Endothelial cell (in vitro differentiated cells): ENCODE measurements around the gene CCDC27. TPM values are rescaled to one million over a fixed set of nuclear protein-coding genes. Genes with fewer than 3 reads are reported as not detected.

Source experiments
- DNase-seq: peaks from one replicate; pipeline ENCODE4 v3.0.0; 2021; ENCODE audit warnings: low spot score
- H3K27ac Mint-ChIP-seq: one replicate; pipeline ENCODE4 v1.8.0; 2021; ENCODE audit warnings: mixed read lengths, inconsistent platforms; ENCODE audit not compliant: unreplicated experiment
- H3K27me3 Mint-ChIP-seq: one replicate; pipeline ENCODE4 v1.8.0; 2021; ENCODE audit warnings: mild to moderate bottlenecking, moderate library complexity, mixed read lengths, inconsistent platforms; ENCODE audit not compliant: unreplicated experiment
- H3K36me3 Mint-ChIP-seq: one replicate; pipeline ENCODE4 v1.8.0; 2021; ENCODE audit warnings: mild to moderate bottlenecking, low read depth, mixed read lengths, inconsistent platforms; ENCODE audit not compliant: unreplicated experiment
- H3K4me1 Mint-ChIP-seq: one replicate; pipeline ENCODE4 v1.8.0; 2021; ENCODE audit warnings: mild to moderate bottlenecking, mixed read lengths, inconsistent platforms; ENCODE audit not compliant: unreplicated experiment
- H3K4me3 Mint-ChIP-seq: one replicate; pipeline ENCODE4 v1.8.0; 2021; ENCODE audit warnings: mild to moderate bottlenecking, mixed read lengths, inconsistent platforms; ENCODE audit not compliant: unreplicated experiment
- H3K9me3 Mint-ChIP-seq: one replicate; pipeline ENCODE4 v1.8.0; 2021; ENCODE audit warnings: mixed read lengths, inconsistent platforms; ENCODE audit not compliant: unreplicated experiment
- total RNA-seq: library from RNA; stranded (reverse); fragmentation: NEBNext Ultra II Directional; extraction: Animal tissue kit (Norgen Biotek cat#: 25700); gene quantifications from one replicate; pipeline ENCODE4 v1.2.1, GENCODE V29; 2021; ENCODE audit not compliant: unreplicated experiment
- TF ChIP-seq, protein P1 (sequence below): fragments of 200-600 bp; sonication (generic); IDR thresholded peaks from one replicate; pipeline ENCODE4 v1.5.0; 2021; ENCODE audit warnings: antibody characterized with exemption; ENCODE audit not compliant: unreplicated experiment

CCDC27 gene
- total RNA-seq, 1 donor from 2014 or later, result not detected

DNA sequence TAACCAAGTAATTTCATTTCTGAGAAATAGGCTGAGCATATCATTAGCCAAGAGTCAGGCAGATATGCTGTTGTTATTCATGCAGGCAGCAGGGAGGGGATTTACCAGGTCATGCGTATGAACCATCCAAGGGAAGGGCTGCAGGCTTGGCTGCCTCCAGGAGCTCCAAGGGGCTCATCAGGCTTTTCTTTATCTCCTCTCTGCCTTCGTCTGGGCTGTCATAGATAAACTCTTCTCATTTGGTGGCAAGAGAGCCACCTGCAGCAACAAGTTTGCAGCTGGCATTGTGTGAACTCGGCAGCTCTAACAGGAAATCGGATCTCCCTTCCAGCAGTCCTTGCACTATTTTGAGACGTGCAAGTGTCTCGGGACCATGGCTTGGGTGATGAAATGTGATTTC lies 7.5 kb downstream of the CCDC27 start:
- no peak overlapping the region for H3K27ac Mint-ChIP-seq
- H3K27me3 Mint-ChIP-seq, result peaks cover 12% of the 10 kb centered on the region
- H3K9me3 Mint-ChIP-seq, result no peaks in the 10 kb centered on the region
- H3K4me3 Mint-ChIP-seq, result no peak overlapping the region
- no peak for DNase-seq
- no peaks in the 10 kb centered on the region for H3K4me1 Mint-ChIP-seq
- TF ChIP-seq, protein P1, sequence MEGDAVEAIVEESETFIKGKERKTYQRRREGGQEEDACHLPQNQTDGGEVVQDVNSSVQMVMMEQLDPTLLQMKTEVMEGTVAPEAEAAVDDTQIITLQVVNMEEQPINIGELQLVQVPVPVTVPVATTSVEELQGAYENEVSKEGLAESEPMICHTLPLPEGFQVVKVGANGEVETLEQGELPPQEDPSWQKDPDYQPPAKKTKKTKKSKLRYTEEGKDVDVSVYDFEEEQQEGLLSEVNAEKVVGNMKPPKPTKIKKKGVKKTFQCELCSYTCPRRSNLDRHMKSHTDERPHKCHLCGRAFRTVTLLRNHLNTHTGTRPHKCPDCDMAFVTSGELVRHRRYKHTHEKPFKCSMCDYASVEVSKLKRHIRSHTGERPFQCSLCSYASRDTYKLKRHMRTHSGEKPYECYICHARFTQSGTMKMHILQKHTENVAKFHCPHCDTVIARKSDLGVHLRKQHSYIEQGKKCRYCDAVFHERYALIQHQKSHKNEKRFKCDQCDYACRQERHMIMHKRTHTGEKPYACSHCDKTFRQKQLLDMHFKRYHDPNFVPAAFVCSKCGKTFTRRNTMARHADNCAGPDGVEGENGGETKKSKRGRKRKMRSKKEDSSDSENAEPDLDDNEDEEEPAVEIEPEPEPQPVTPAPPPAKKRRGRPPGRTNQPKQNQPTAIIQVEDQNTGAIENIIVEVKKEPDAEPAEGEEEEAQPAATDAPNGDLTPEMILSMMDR, result no peak
- H3K36me3 Mint-ChIP-seq, result no peaks in the 10 kb centered on the region

DNA sequence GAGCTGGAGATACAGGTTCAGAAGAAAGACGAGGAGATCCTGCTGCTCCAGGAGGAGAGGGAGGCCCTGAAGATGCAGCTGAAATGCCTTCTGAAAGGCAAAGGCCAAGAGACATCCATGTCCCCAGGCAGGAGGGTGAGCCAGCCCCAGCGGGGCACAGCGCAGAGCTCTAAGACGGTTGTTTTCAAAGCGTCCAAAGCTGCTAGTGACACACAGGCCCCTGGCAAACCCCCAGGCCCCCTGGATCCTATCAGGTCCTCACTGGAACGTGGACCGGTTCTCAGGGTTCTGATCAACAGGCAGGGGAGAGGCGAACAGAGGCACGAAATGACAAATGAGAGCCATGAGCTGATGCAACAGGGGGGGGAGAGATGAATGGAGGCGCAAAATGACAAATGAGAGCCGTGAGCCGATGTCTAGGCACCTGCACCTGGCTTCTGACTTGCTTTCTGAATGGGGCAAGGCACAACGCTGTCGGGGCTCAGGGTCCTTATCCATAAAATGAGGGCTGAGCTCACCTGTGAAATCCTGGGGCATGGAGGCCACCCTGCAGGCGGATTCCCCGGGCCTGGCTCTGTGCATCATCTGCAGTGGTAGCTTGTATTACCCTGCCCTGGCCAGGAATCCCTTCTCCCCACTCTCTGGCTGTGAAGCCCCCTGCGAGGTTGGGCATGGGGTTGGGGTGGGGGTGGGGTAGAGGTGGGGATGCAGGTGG lies 9.2 kb downstream of the CCDC27 start:
- TF ChIP-seq, protein P1, result no peak
- no peaks in the 10 kb centered on the region for H3K9me3 Mint-ChIP-seq
- no peak overlapping the region for H3K4me3 Mint-ChIP-seq
- peaks cover 12% of the 10 kb centered on the region for H3K27me3 Mint-ChIP-seq
- no peak for DNase-seq
- H3K4me1 Mint-ChIP-seq, result no peaks in the 10 kb centered on the region
- no peaks in the 10 kb centered on the region for H3K36me3 Mint-ChIP-seq
- no peak overlapping the region for H3K27ac Mint-ChIP-seq

GRCh38 chr1:3762151-3762872 lies 10.1 kb downstream of the CCDC27 start:
- H3K4me1 Mint-ChIP-seq, result no peaks in the 10 kb centered on the region
- peaks cover 12% of the 10 kb centered on the region for H3K27me3 Mint-ChIP-seq
- no peaks in the 10 kb centered on the region for H3K36me3 Mint-ChIP-seq
- H3K4me3 Mint-ChIP-seq, result no peak overlapping the region
- TF ChIP-seq, protein P1, result no peak
- DNase-seq, result no peak
- no peaks in the 10 kb centered on the region for H3K9me3 Mint-ChIP-seq
- no peak overlapping the region for H3K27ac Mint-ChIP-seq

- Mint-ChIP-seq H3K27ac (no peak overlapping the region), H3K36me3 (no peaks in the 10 kb centered on the region), H3K9me3 (no peaks in the 10 kb centered on the region), H3K4me3 (no peak overlapping the region), H3K27me3 (peaks cover 12% of the 10 kb centered on the region), H3K4me1 (no peaks in the 10 kb centered on the region)
- TF ChIP-seq, protein P1, result no peak
- no peak for DNase-seq
Observed at GRCh38 chr1:3762873-3763228, 10.6 kb downstream of the CCDC27 start.

DNA sequence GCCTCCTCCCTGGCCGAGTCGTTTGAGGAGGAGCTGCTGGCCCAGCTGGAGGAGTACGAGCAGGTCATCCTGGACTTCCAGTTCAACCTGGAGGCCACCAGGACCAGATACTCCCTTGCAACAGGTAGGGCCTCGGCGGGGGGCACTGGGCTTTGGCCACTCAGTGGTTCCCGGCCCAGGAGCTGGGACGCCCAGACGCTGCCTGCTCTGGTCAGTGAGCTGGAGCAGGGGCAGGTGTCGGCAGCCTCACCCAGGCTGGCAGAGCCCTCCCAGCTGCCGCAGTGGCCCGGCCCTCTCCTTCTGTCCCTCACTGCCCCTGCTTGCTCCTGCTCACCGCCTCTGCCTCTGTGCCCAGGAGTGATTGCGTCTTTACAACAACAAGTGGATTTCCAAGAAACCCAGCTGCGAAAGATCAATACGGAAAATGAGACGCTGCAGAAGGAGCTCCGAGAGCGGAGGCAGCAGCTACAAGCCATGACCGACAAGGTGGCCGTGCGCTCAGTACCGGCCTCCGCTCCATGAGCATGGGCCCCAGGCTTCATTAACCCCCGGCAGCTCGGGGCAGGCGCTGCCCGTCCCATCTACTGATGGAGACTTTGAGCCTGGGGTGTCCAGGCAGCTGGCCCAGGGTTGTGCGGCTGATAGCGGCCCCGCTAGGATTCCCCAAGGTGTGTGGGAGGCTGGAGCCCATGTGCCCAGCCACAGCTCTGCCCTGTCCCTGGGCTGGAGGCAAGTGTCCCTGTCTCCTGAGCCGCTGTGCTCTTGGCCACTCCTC lies 11.3 kb downstream of the CCDC27 start:
- no peak for DNase-seq

More for the DNA sequence above, 11.3 kb downstream of the CCDC27 start:
- H3K4me1 Mint-ChIP-seq, result no peaks in the 10 kb centered on the region
- peaks cover 12% of the 10 kb centered on the region for H3K27me3 Mint-ChIP-seq
- H3K36me3 Mint-ChIP-seq, result no peaks in the 10 kb centered on the region
- no peaks in the 10 kb centered on the region for H3K9me3 Mint-ChIP-seq
- H3K27ac Mint-ChIP-seq, result no peak overlapping the region
- TF ChIP-seq, protein P1, result no peak
- no peak overlapping the region for H3K4me3 Mint-ChIP-seq
